GM21447 (cell line): ENCODE results near the gene PPIP5K1.
"Not testable (repeated sequence)": the region's sequence is repeated elsewhere in the genome, so short reads cannot be mapped to it uniquely, and the experiment has no call there.

ENCODE experiments used
- ATAC-seq: cut with Tn5 transposase; IDR thresholded peaks from one replicate; pipeline ENCODE4 v1.9.1; 2021; ENCODE audit not compliant: unreplicated experiment

Gene PPIP5K1

GRCh38 chr15:43547539-43547938 is 42.5 kb downstream of the PPIP5K1 start:
- ATAC-seq: no peak

- ATAC-seq: no peak
Observed at GRCh38 chr15:43545426-43545825, 44.6 kb downstream of the PPIP5K1 start.

- no peak for ATAC-seq
Observed at GRCh38 chr15:43544266-43544665, 45.7 kb downstream of the PPIP5K1 start.

GRCh38 chr15:43541785-43542184 is 48.2 kb downstream of the PPIP5K1 start:
- no peak for ATAC-seq

GRCh38 chr15:43538091-43538490 is 51.9 kb downstream of the PPIP5K1 start:
- ATAC-seq: no peak

- no peak for ATAC-seq
Observed at GRCh38 chr15:43534897-43535296, 55.1 kb downstream of the PPIP5K1 start.

GRCh38 chr15:43532826-43533225 is 57.2 kb downstream of the PPIP5K1 start:
- not testable (repeated sequence) for ATAC-seq

- ATAC-seq: no peak
Observed at GRCh38 chr15:43531018-43531670, 58.9 kb downstream of the PPIP5K1 start.

- no peak for ATAC-seq
Observed at GRCh38 chr15:43529587-43530345, 60.2 kb downstream of the PPIP5K1 start.

GRCh38 chr15:43529141-43529540 is 60.9 kb downstream of the PPIP5K1 start:
- ATAC-seq: no peak

- no peak for ATAC-seq
Observed at GRCh38 chr15:43528542-43529007, 61.4 kb downstream of the PPIP5K1 start.

GRCh38 chr15:43527802-43528541 is 62.0 kb downstream of the PPIP5K1 start:
- no peak for ATAC-seq

GRCh38 chr15:43527016-43527801 is 62.8 kb downstream of the PPIP5K1 start:
- ATAC-seq: no peak

- no peak for ATAC-seq
Observed at GRCh38 chr15:43526261-43526930, 63.6 kb downstream of the PPIP5K1 start.

- ATAC-seq: no peak
Observed at GRCh38 chr15:43525131-43525530, 64.9 kb downstream of the PPIP5K1 start.

- no peak for ATAC-seq
Observed at GRCh38 chr15:43524254-43524845, 65.7 kb downstream of the PPIP5K1 start.

GRCh38 chr15:43523646-43524045 is 66.4 kb downstream of the PPIP5K1 start:
- no peak for ATAC-seq

- no peak for ATAC-seq
Observed at GRCh38 chr15:43522247-43522646, 67.8 kb downstream of the PPIP5K1 start.

- no peak for ATAC-seq
Observed at GRCh38 chr15:43521419-43521818, 68.6 kb downstream of the PPIP5K1 start.

- no peak for ATAC-seq
Observed at GRCh38 chr15:43520138-43520537, 69.9 kb downstream of the PPIP5K1 start.
